Glomerular visceral epithelial cell (primary cell): ENCODE measurements around the gene TLK1.
"Not testable (repeated sequence)": the region's sequence is repeated elsewhere in the genome, so short reads cannot be mapped to it uniquely, and the experiment has no call there.

Experiments used
- DNase-seq: peaks from one replicate; pipeline ENCODE4 v3.0.0-alpha.2; 2016; ENCODE audit errors: extremely low spot score

TLK1 gene

GRCh38 chr2:171084128-171084527, 76.6 kb downstream of the TLK1 start:
- DNase-seq, result no peak

GRCh38 chr2:171083451-171083850, 77.2 kb downstream of the TLK1 start:
- DNase-seq, result no peak

- DNase-seq, result no peak
Observed at GRCh38 chr2:171081649-171082111, 79.0 kb downstream of the TLK1 start.

GRCh38 chr2:171080607-171081006, 80.1 kb downstream of the TLK1 start:
- DNase-seq, result no peak

GRCh38 chr2:171076422-171076821, 84.3 kb downstream of the TLK1 start:
- DNase-seq, result not testable (repeated sequence)

GRCh38 chr2:171072164-171072563, 88.5 kb downstream of the TLK1 start:
- DNase-seq, result no peak

- DNase-seq, result no peak
Observed at GRCh38 chr2:171069286-171069956, 91.3 kb downstream of the TLK1 start.

- no peak for DNase-seq
Observed at GRCh38 chr2:171066110-171066509, 94.6 kb downstream of the TLK1 start.

- DNase-seq, result no peak
Observed at GRCh38 chr2:171057575-171057974, 103.1 kb downstream of the TLK1 start.

GRCh38 chr2:171056307-171056706, 104.4 kb downstream of the TLK1 start:
- no peak for DNase-seq

GRCh38 chr2:171049691-171050090, 111.0 kb downstream of the TLK1 start:
- DNase-seq, result no peak

GRCh38 chr2:171046048-171046560, 114.6 kb downstream of the TLK1 start:
- no peak for DNase-seq

- DNase-seq, result no peak
Observed at GRCh38 chr2:171044416-171044815, 116.3 kb downstream of the TLK1 start.

- no peak for DNase-seq
Observed at GRCh38 chr2:171042253-171042969, 118.3 kb downstream of the TLK1 start.

GRCh38 chr2:171036532-171036931, 124.2 kb downstream of the TLK1 start:
- DNase-seq, result no peak

GRCh38 chr2:171034315-171034714, 126.4 kb downstream of the TLK1 start:
- DNase-seq, result no peak

GRCh38 chr2:171025214-171025613, 135.5 kb downstream of the TLK1 start:
- no peak for DNase-seq

- no peak for DNase-seq
Observed at GRCh38 chr2:171018522-171018921, 142.2 kb downstream of the TLK1 start.

GRCh38 chr2:171016125-171016524, 144.6 kb downstream of the TLK1 start:
- no peak for DNase-seq

GRCh38 chr2:171013851-171014250, 146.8 kb downstream of the TLK1 start:
- no peak for DNase-seq

- no peak for DNase-seq
Observed at GRCh38 chr2:171009386-171009785, 151.3 kb downstream of the TLK1 start.

GRCh38 chr2:171008550-171009205, 152.0 kb downstream of the TLK1 start:
- DNase-seq, result no peak

- DNase-seq, result no peak
Observed at GRCh38 chr2:171004833-171005232, 155.9 kb downstream of the TLK1 start.
